Skeletal muscle cell (primary cell): Measurements from ENCODE around the gene DUXA.

Source experiments
- DNase-seq: peaks from one replicate; pipeline ENCODE4 v3.0.0-alpha.2; 2010; ENCODE audit warnings: low read depth
- H3K4me3 ChIP-seq: 2 replicates; pipeline ENCODE4 v1.5.1; 2011; ENCODE audit warnings: low read depth, mild to moderate bottlenecking, control low read depth, low read length, moderate library complexity

DUXA gene

GRCh38 chr19:57110592-57111328 lies 56.5 kb downstream of the DUXA start:
- no peak overlapping the region for H3K4me3 ChIP-seq
- no peak for DNase-seq

GRCh38 chr19:57106722-57107235 lies 60.5 kb downstream of the DUXA start:
- DNase-seq, result no peak
- no peak overlapping the region for H3K4me3 ChIP-seq

- no peak for DNase-seq
- no peak overlapping the region for H3K4me3 ChIP-seq
Measured at GRCh38 chr19:57105976-57106721, 61.1 kb downstream of the DUXA start.
